HT1080 (cell line): ENCODE measurements around the gene NANP. TPM values are rescaled to one million over a fixed set of nuclear protein-coding genes. Genes with fewer than 3 reads are reported as not detected.

Experiments used
- DNase-seq: peaks from one replicate; pipeline ENCODE4 v3.0.0-alpha.2; 2015; ENCODE audit warnings: low read depth
- small RNA-seq: library from RNA; depleted of rRNA; stranded (forward); fragments of <200 nt; gene quantifications from one replicate; pipeline ENCODE3, GENCODE V24; 2014
- total RNA-seq: library from RNA; depleted of rRNA; stranded (reverse); fragments of >200 nt; shearing (Covaris generic); gene quantifications from 2 replicates; pipeline ENCODE4 v1.2.3, GENCODE V29; 2014; rRNA removed

NANP gene
- total RNA-seq, 1 experiment from 2014 or later = 7.7 TPM

GRCh38 chr20:25573288-25574251 is 50.2 kb downstream of the NANP start:
- DNase-seq = no peak

DNA sequence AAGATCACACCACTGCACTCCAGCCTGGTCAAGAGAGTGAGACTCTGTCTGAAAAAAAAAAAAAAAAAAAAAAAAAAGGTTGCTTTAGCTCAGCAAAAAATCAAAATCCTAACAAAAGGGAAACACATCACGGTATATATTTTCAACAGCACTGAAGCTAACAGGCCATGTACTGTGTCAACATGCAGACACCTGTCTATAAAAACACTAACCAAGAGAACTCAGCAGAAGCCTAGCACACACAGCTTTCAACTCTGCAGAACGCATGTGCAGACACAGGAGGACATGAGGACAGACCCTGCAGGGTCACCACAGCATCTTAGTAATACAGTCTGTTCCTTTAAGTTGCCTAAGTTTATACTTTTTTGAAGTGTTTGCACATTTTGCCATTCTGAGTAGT is 52.0 kb downstream of the NANP start:
- no peak for DNase-seq

- no peak for DNase-seq
Observed at GRCh38 chr20:25571240-25571639, 52.6 kb downstream of the NANP start.

GRCh38 chr20:25570148-25570530 is 53.7 kb downstream of the NANP start:
- no peak for DNase-seq

GRCh38 chr20:25567286-25567685 is 56.5 kb downstream of the NANP start:
- DNase-seq = no peak

- no peak for DNase-seq
Observed at GRCh38 chr20:25566821-25567220, 57.0 kb downstream of the NANP start.

DNA sequence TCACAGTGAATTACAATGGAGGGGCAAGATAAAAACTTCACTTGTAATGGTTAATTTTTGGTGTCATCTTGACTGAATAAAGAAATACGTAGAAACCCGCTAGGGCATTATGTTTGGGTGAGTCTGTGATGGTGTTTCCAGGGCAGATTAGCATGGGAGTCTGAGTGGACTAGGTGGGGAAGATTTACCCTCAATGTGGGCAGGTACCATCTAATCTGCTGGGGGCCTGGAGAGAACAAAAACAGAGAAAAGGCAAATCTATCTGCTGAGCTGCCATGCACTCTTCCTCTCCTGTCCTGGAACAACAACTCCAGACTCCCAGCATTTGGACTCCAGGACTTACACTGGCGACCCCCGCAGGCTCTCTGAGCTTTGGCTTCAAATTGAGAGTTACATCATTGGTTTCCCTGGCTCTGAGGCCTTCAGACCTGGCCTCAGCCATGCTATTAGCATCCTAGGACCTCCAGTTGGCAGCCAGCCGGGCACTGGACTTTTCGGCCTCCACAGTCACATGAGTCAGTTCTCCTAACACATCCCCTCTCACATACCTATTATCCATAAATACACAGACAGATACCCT is 58.1 kb downstream of the NANP start:
- DNase-seq = no peak

DNA sequence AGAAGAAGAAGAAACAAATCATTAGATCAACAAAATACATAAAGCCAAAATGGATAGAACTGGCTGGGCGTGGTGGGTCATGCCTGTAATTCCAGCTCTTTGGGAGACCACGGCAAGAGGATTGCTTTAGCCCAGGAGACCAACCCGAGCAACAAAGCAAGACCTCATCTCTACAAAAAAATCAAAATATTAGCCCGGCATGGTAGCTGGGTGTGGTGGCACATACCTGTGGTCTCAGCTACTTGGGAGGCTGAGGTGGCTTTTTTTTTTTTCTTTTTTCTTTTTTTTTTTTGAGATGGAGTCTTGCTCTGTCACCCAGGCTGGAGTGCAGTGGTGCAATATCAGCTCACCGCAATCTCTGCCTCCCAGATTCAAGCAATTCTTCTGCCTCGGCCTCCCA is 59.9 kb downstream of the NANP start:
- no peak for DNase-seq

DNA sequence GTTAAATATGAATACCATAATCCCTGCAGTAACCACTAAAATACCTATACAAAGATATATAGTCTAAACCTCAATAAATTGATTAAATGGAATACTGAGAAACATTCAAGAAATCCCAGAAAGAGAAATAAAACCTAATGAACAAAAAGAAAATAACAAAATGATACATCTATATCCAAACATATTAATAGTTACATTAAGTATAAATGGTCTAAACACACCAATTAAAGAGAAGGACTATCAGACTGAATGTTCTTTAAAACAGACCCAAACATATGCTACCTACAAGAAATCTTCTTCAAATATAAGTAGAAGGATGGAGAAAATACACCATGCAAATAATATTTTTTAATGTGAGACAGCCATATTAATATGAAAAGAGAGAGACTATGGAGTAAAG is 60.5 kb downstream of the NANP start:
- no peak for DNase-seq

Small RNAs within 50 kb of the gene (small RNA-seq; reads per million reads assigned to genes)
- gene RN7SL594P = not detected
- not detected for gene RNU6ATAC17P

Other genes with a start within 250 kb of the NANP start
- gene ABHD12, start 233.2 kb downstream of the NANP start, total RNA-seq = 43.9 and 50.2 TPM in 2 replicates
- 27.9 and 36.1 TPM in 2 replicates for gene GINS1, start 216.3 kb downstream of the NANP start, total RNA-seq
- 0.07 TPM in 1 of 2 replicates, not detected in the other for gene NINL, start 38.5 kb downstream of the NANP start, total RNA-seq
- 8.1 and 8.3 TPM in 2 replicates for gene ZNF337, start 72.8 kb upstream of the NANP start, total RNA-seq